Ecto neural progenitor cell (in vitro differentiated cells): Measurements from ENCODE around the gene ACADVL.
"Not testable (repeated sequence)": the region's sequence is repeated elsewhere in the genome, so short reads cannot be mapped to it uniquely, and the experiment has no call there.

Source experiments
- DNase-seq: peaks from one replicate; pipeline ENCODE4 v3.0.0-alpha.2; 2018; ENCODE audit warnings: low spot score

ACADVL gene

DNA sequence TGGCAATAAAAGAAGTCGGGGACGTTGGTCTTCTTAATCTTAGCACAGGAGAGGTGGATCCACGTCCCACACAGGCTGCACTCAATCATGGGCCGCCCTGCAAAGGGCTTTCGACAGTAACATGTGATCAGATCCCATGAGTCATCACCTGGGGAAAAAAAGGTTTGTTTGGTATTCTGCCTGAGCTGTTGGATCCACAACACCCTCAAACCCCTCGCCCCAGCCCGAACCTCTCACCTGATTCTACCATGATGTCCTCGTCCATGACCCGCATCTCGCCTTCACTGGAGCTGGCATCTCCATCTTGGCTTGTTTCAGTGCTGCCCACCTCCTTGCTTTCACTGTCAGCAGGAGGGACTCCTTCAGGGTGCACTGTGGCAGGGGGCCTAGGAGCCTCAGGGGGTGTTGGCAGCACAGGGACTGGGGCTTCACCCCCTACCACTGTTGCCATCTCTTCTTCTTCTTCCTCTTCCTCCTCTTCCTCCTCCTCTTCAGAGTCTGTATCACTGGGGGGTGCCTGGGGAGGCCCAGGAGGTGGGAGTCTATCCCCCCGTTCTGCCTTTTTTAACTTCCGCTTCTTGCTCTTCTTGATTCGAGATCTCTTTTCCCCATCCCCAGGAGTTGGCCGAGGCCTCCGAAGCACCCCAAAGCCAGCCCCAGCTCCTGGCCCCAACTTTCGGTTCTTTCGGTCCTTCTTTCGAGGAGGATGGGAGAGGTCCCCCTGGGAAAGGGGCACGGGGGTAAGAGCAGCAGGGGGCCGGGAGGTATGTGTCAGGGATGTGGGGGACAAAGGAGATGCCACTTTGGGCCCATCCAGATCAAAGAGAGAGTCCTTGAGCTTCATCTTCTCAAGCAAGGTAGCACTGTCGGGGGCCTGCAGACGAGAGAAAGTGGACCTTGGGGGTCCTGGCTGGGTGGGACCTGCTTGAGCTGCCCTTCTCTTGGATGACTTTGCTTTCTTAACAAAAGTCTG lies 16.2 kb downstream of the ACADVL start:
- DNase-seq, result no peak

DNA sequence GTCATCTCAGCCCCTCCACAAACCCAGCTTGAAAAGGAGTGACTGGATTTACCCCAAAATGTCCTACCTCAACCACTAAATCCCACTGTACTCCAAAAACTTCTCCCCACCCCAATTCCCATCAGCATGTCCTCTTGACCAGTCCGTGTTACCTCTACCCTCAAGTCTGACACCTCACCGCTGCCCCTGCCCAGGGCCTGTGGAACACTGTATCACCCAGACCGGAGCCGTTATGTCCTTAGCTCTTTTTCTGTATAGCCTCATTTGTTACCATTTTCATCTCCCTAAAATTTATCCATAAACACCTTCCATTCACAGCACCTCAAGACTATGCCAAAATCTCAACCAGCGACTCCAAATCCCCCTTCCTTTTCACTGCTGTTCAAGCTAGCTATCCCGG lies 17.1 kb downstream of the ACADVL start:
- no peak for DNase-seq

DNA sequence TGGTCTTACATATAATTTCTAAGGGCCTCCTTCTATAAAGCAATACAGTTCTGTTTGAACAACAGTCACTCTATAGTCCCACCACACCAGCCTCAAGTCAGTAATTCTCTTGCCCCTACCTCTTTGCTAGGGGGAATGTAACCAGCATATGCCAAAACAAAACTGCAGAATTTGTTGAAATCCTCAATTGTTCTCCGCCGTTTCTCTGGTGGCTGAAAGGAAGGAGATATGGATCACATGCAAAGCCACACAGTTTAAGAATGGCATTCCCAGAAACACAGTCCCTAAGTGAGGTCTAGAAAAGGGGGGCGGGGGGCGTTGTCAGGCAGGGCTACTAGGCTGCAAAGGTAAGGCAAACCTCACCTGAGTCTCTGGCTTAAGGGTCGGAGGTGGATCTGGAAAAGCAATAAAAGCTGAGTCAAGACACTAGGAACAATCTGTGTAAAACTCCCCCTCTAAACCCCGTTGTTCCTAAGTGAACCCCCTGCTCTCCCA lies 17.6 kb downstream of the ACADVL start:
- no peak for DNase-seq

DNA sequence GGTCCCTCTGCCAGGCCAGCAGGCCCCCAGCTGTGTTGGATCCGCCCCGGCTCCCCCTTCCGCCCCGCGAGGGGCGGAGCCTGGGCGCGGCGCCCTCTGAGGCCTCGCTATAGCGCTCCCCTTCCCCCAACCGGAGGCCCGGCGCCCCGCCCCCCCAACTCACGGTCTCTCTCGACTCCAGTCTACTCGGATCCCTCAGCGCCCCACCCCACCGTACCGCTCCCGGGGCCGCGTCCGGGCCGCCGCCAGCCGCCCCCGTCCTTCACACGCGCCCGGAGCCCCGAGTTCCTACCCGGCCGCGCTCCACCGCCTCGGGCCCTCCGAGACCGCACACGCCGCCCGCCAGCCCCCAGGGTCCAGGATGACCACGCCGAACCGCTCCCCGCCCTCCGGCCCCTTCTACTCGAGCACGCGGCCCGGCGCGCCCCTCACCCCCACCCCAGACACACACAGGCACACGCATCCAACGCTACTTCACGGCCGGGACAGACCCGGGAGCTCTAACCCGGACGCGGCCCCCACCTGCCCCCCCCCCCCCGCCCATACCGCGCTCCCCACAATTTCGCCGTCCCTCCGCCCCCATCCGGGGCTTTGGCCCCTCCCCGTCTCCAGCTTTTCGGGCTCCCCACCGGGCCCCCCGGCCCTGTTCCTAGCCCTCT lies 18.2 kb downstream of the ACADVL start:
- peak; percentile 93 for DNase-seq

DNA sequence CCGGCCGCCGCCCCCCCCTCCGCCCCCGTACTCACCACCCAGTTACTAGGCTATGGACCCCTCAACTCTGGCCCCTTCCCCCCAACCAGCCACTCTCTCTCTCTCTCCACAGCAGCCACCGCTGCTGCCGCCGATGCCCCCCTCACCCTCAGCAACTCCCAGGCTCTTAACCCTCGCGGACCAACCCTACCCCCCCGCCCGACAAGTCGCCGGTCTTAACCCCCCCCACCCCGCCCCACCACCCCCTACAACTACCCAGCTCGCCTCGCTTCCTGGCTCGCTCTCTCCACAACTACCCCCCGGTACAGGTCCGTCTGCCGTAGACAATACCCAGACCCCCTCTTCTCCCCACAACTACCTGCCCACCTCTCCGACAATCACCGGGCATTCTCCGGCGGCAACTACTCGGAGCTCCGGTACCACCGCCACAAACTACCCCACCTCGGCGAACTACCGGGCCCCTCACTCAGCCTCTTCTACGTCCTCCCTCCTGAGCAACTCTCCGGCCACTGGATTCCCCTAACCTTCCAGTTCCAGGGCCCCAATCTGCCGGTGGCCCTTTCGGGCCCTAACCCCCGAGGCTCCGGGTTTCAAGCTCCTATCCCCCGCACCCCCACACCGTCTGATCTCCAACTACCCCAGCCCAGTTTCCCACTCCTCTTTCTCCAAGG lies 18.8 kb downstream of the ACADVL start:
- peak; percentile 68 for DNase-seq

DNA sequence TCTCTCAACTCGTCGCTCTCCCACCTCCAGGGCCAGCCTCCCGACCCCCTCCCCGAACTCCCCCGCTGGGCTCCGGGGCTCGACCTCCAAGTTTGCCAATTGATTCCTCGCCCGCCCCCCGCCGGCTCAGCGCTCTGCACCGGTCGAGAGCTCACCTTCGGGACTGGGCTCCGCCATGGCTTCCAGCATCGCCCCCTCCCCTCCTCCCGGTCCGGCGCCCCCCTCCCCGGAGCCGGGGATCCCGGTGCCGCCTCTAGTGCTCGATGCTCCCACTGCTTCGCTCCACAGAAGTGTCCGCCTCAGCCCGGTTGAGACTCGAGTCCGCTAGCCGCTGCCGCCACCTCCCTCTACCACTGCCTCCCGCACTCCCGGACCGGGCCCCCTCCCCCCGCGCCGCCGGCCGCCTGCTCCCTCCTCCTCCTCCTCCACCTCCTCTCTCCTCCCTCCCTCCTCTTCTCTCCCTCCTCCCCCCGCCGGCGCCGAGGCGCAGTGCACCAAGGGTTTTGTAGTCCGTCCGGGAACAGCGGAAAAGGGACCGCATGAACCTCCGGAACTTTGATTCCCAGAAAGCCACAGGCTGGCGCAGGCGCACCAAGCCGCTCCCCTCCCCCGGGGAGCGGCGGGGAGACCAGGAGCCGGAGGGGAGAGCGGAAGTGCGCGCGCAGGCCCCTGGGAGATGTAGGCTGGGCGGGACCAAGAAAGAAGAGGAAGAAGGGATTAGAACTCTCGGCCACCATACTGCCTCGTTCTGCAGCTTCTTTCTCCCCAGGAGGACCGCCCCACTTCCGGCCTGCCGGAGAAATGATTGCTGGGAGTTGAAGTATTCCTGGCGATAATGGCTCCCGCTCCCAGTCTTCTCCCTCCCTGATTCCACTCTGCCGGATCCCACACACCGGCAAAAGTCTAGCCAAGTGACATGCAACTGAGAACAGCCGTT lies 19.6 kb downstream of the ACADVL start, which contains the start of gene PHF23:
PHF23 (minus strand) TSS at position 367 of the 937 bp plus-strand sequence; CDS start at position 189, 178 bp downstream.
- peak; percentile 100 for DNase-seq

DNA sequence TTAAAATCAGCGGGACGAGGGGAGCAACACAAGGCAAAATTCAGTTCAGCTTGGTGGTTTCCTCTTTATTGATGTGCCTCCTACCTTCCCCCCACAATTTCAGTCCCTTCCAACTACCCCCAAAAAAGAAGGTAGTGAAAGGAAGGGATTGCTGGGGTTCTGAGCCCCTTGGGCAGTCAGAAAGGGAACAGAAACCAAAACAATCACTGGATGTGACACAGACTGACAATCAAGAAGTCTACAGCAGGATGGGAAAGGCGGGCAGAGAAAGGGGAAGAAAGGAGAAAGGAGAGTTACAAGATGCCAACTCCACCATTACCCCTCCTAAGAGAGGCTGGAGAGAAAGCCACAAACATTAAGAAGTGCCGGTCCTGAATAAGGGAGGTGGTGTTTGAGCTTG lies 20.6 kb downstream of the ACADVL start:
- DNase-seq, result no peak

DNA sequence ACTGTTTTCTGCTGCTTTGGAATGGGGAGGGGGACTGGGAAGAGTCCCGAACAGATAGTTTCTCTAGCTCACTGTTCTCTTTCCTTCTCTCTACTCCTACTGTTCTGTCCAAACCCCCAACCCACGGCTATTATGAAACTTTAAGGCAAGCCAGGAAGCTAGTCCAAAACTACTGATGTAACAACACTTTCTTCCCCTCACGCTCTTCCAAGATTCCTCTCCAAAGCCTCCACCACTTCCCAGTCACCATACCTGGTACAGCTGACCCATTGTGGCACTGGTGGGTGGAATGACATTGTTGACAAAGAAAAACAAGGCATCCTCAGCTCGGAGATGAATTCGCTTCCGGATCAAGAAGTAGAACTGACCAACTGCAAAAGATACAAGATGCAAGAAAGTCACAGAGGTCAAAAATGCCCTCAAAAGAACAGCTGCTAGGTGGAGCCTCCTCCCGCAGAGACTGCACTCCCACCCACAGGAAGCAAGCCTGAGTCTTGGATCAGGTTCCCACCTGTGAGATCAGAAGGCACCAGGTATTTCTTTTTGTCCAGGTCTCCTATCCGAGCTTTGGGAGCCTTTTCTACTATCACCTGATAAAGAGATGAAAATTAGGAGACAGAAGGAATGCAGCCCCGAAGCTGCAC lies 21.5 kb downstream of the ACADVL start:
- DNase-seq, result no peak

DNA sequence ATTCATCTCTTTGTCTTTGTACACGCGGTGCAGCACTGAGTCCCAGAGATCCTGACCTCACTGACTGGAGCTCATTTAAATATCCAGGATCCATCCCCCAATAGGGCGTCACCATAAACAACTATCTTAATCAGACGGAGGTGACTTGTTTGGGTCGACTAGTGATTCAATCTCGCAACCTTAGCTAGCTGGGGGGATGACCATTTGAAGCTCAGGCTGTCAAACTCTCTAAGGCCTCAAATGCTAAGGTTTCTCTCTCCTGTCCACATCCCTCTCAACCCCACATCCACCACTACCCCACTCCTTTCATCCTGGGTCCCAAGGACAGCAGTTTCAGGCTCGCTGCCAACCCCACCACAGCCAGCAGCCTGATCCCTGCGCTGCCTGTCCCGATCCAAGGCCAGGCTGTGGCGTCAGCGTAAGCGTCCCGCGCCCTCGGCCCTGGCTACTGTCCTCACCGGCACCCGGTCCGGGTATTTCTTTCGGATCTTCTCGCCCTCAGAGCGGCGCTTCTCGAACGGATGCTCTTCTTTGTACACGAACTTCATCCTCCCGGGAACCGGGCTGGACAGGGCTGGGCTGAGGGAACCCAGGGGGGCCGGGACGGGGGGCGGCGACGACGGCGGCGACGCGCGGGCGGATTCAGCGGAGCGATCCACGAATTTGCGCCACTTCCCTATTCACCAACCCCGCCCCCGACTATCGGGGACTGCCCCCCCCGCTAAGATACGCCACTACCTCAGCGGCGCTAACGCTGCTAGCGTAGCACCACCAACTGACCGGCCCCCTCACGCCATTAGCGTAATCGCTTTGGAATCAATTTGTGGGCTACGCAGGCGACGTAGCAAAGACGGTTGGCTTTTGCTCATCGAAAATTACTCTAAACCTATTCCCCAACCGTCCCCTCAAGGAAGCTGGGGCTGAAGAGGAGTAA lies 22.3 kb downstream of the ACADVL start, which contains the start of gene GABARAP:
GABARAP (minus strand) TSS at position 667 of the 934 bp plus-strand sequence; CDS start at position 548, 119 bp downstream.
- peak; percentile 98 for DNase-seq

DNA sequence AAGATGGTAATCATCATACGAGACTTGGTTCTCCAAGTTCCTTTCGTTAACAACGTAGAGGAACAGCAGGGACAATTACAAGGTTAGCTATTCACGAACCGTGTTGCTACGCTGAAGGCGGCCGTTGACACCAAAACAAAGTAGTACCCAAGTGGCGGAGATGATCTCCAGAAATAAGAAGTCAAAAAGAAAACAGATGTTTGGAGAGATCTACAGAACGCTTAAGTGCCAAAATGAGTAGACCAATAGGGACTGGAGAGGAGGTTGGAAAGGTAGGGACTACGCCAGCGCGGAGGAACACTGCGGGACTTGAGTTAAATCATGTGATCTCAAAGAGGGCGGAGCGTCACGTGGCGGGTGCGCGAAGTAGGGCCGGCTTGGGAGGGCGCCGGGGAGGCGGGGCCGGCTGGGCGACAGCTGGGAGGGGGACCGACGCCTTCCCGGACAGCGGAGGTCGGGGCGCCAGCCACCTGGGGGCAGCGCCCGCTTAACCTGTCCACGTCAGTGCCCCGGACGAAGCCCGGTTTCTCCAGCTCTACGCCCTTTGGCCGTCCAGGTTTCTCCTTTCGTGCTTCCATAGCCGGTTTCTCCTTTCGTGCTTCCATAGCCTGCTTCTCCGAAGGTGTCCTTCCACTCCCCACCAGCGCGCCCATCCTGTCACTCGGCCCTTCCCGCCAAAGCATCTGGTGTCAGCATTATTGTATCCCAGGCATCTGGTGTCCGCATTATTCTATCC lies 23.1 kb downstream of the ACADVL start:
- DNase-seq, result peak; percentile 99

DNA sequence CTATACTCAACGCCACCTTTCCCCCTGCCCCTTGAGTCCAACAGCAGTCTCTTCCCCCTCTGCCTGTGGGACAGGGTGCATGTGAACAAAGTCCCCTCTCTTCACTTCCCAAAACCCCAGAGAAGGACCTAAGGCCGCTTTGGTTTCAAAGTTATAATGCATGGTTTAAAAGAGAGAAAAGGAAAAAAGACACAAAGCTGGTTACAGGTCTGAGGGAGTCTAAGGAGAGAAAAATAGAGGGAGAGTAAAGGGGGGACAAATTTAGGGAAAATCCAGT lies 23.7 kb downstream of the ACADVL start:
- no peak for DNase-seq

DNA sequence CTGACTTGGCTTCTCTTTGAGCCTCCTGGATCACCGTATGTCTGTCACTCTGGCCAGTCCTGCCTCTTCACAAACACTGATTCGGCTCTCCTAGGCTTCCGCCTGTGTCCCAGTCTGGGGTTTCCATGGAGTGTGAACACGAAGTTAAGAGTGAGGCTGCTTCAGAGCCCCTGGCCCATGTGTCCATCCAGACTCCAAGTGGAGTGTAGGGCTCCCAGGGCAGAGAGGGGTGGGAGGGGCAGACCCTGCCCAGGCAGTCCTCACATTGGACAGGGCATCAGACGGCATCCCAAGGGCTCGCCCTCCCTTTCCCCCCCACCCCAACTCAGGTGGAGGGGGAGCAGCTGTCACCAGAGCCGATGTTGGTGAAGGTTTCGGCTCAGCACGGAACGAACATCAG lies 24.1 kb downstream of the ACADVL start:
- not testable (repeated sequence) for DNase-seq

DNA sequence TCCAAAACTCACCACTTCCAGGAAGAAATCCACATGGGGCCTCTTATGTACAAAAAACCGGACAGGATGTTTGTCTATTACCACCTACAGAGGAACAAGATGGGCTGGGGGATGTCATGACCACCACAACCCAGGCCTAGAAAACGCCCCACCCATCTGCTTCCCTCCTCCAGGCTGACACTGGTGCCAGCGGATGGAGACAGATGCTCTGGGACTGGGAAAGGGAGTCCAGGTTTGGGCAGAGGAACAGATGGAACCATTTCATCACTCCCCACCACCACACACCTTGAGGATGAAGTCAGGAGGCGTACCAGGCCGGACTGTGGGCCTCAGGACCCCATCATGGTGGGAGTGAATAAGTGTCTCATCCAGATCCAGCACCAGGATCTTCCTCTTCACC lies 27.0 kb downstream of the ACADVL start:
- no peak for DNase-seq

DNA sequence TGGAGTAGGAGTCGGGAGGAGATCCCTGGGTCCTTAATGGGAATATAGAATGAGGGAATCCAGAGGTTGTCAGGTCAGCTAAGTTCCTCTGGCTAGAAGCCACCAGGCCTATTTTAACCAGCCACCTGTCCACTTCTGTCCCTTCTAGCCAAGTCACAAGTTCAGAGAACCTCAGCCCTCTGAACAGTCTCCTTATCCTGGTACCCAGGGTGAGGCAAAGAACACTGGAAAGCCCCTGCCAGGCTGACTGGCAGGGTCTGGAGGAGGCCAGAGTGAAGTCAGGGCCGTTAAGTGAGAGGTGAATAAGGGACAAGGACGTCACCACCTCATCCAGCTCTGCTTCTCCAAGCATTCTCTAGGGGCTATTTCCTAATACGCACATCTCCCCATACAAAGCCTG lies 29.1 kb downstream of the ACADVL start:
- no peak for DNase-seq

DNA sequence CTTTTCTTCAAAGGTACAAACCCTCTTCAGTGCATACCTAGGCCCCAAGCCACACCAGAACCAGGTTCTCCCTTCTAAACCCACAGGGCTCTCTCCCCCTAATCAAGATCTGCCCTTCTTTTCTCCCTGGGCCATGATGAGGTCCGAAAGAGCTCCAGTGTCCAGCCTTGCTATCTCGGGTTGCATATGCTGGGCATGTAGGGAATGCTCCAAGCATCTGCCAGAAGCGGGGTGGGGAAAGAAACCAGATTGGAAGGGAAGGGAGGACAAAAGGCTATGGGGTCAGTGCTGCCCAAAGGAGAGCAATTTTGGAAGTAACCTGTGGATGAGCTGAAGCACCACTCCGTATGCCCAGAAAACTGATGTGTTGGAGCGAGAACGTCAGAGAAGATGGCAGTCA lies 29.5 kb downstream of the ACADVL start:
- no peak for DNase-seq

DNA sequence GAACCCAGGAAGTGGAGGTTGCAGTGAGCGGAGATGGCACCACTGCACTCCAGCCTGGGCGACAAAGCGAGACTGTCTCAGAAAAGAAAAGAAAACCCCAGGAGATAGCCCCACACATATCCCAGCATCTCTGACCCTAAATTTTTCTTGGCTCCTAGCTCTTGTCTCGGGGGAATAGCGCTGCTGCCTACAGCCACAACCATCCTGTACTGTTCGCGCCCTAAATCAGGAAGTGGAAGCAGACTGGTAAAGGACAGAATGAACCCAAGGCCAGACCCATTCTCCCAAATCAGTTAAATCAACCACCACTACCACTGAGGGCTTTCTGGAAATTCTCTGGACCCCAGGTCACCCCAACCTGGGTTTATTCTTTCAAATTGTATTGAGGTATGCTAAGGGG lies 30.1 kb downstream of the ACADVL start:
- DNase-seq, result no peak

DNA sequence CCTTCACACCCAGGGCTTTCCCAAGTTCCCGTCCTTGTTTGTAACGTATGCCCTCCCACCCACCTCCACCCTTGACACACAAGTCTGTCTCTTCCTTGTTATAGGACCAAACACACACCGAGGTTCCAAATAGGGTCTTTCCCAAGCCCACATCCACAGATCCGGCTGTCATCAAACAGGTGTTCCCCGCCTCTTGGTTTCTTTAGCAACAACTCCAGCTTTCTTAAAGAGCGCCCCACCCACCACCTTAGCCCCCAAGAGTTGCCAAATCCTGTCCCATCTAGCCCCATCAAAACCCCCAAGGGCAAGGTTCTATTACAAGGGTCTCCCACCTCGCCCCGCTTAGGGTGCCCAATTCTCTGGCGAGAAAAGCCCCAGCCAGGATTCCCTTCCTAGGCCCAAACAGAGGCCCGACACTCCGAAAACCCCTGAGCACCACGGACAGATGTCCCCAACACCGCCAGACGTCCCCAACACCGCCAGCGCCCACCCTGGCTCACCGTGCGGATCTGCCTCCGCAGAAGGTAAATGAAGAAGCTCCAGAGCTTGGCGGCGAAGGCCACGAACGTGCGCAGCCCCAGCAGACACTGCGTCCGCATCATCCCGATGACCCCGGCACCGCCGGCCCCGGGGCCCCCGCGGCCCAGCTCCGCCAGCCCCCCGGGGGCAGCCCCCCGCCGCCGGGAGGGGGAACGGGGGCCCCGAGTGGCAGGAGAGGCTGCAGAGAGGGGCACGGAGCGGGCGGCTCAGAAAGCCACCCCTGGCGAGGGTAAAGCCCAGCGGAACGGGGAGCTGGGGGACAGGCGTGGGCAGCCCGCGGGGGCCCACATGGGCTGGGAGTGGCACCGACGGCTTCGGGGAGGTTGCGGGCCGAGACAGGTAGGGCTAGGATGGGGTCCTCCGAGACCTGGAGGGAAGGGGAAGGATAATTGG lies 31.2 kb downstream of the ACADVL start:
- peak; percentile 64 for DNase-seq

DNA sequence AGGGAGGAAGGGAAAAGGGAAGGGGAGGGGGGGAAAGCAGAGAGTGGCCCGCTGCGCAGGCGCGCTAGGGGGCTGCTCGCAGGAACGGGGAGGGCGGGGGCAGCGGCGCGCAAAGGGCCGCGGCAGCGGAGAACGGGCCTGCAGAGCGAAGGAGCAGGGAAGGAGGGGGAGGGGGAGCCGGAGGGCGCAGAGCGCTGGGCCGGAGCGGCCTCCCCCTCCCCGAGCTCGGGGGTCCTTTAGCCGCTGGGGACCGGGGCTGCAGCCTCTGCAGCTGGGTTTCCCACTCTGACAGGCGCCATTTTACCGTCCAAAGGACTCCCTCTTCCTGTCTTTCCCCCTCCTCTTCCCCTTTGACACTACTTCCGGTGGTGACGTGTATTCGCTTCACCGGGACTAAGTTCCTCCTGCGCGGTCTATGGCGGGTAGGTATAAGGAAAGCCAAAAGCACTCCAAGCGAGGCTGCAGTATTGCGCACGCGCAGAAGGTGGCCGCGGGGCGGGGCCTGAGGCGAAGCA lies 32.0 kb downstream of the ACADVL start, which contains the start of gene CTDNEP1:
CTDNEP1 (minus strand) TSS at position 74 of the 515 bp plus-strand sequence. CDS start 438 bp downstream, outside the sequence.
- DNase-seq, result peak; percentile 100
